GM23338 (cell line): Measurements from ENCODE around the gene IGIP.

Source experiments
- CREB1 ChIP-seq: fragments of 250-450 bp; sonication (Bioruptor Pico); IDR thresholded peaks from 2 replicates; pipeline ENCODE4 v1.5.0; 2020; ENCODE audit warnings: low read depth, mild to moderate bottlenecking, moderate library complexity
- EZH2 ChIP-seq: fragments of 200-600 bp; sonication (generic); IDR thresholded peaks from one replicate; pipeline ENCODE4 v1.8.0; 2017; ENCODE audit warnings: antibody characterized with exemption, mild to moderate bottlenecking, low read depth; ENCODE audit not compliant: unreplicated experiment
- EZH2phosphoT487 ChIP-seq: fragments of 200-600 bp; sonication (generic); IDR thresholded peaks from one replicate; pipeline ENCODE4 v1.8.1; 2018; ENCODE audit warnings: antibody characterized with exemption; ENCODE audit not compliant: unreplicated experiment
- POLR2AphosphoS5 ChIP-seq: IDR thresholded peaks from 2 replicates; pipeline ENCODE4 v1.6.1; 2016; ENCODE audit warnings: antibody characterized with exemption, low read depth
- TF ChIP-seq, protein P1 (sequence below), 2 experiments: fragments of 200-600 bp in 1 of 2; sonication (generic) in 1 of 2; conservative IDR thresholded peaks; 2 replicates each; pipeline versions ENCODE4 v1.5.1 to v1.6.1; 2016 to 2017; ENCODE audit warnings: antibody characterized with exemption in 2 of 2, low read depth in 2 of 2, mild to moderate bottlenecking in 2 of 2, moderate library complexity in 1 of 2
- TF ChIP-seq, protein P2 (sequence below): IDR thresholded peaks from one replicate; pipeline ENCODE4 v1.6.1; 2018; ENCODE audit warnings: antibody characterized with exemption; ENCODE audit not compliant: unreplicated experiment

DNA sequence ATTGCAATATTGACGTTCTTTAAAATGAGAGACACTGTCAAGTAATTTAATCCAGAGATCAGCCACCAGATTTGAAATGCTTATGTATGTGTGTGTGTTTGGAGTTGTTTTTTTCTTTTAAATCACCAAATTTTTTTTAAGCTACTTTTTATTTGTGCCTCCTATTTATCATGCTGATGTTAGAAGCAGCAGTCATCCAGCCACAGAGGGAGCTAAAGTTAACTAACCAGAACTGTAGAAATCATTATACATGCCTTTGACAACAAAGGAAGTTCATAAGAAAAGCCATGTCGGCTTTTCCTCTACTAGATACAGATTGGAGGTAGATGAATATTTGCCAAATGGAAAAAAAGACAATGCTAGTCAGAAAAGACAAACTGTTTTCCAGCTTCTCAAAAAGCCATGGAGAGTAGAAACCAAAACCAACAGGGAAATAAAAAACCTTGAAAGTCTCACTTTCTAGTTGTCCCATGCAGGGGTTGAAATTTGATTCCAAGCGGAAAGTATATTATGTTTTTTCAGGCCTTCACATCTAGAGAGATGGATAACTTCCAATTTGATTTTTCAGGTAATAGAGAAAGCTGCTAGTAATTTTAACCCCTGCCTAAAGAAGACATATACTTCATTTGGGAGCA, 7.3 kb upstream of the IGIP start:
- TF ChIP-seq, protein P1, sequence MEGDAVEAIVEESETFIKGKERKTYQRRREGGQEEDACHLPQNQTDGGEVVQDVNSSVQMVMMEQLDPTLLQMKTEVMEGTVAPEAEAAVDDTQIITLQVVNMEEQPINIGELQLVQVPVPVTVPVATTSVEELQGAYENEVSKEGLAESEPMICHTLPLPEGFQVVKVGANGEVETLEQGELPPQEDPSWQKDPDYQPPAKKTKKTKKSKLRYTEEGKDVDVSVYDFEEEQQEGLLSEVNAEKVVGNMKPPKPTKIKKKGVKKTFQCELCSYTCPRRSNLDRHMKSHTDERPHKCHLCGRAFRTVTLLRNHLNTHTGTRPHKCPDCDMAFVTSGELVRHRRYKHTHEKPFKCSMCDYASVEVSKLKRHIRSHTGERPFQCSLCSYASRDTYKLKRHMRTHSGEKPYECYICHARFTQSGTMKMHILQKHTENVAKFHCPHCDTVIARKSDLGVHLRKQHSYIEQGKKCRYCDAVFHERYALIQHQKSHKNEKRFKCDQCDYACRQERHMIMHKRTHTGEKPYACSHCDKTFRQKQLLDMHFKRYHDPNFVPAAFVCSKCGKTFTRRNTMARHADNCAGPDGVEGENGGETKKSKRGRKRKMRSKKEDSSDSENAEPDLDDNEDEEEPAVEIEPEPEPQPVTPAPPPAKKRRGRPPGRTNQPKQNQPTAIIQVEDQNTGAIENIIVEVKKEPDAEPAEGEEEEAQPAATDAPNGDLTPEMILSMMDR (conservative IDR thresholded peaks at IDR 0.05; ENCODE audit: low read depth in 2 of 2), result peak in 1 of 2 experiments; percentile 26; a peak in 1 of 4 replicates
- TF ChIP-seq EZH2phosphoT487, result no peak
- no peak for TF ChIP-seq EZH2
- TF ChIP-seq POLR2AphosphoS5, result no peak
- TF ChIP-seq CREB1, result no peak
- TF ChIP-seq, protein P2, sequence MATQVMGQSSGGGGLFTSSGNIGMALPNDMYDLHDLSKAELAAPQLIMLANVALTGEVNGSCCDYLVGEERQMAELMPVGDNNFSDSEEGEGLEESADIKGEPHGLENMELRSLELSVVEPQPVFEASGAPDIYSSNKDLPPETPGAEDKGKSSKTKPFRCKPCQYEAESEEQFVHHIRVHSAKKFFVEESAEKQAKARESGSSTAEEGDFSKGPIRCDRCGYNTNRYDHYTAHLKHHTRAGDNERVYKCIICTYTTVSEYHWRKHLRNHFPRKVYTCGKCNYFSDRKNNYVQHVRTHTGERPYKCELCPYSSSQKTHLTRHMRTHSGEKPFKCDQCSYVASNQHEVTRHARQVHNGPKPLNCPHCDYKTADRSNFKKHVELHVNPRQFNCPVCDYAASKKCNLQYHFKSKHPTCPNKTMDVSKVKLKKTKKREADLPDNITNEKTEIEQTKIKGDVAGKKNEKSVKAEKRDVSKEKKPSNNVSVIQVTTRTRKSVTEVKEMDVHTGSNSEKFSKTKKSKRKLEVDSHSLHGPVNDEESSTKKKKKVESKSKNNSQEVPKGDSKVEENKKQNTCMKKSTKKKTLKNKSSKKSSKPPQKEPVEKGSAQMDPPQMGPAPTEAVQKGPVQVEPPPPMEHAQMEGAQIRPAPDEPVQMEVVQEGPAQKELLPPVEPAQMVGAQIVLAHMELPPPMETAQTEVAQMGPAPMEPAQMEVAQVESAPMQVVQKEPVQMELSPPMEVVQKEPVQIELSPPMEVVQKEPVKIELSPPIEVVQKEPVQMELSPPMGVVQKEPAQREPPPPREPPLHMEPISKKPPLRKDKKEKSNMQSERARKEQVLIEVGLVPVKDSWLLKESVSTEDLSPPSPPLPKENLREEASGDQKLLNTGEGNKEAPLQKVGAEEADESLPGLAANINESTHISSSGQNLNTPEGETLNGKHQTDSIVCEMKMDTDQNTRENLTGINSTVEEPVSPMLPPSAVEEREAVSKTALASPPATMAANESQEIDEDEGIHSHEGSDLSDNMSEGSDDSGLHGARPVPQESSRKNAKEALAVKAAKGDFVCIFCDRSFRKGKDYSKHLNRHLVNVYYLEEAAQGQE, result no peak
